Measurements from ENCODE around the gene DCBLD1. TPM values are rescaled to one million over a fixed set of nuclear protein-coding genes. Genes with fewer than 3 reads are reported as not detected.

The DCBLD1 gene
- total and polyA plus RNA-seq, 2 of the 13 experiments (the other 11 are each of a cell fraction or from before 2014, with no cell fraction given): 23.2 to 41.5 TPM

DNA sequence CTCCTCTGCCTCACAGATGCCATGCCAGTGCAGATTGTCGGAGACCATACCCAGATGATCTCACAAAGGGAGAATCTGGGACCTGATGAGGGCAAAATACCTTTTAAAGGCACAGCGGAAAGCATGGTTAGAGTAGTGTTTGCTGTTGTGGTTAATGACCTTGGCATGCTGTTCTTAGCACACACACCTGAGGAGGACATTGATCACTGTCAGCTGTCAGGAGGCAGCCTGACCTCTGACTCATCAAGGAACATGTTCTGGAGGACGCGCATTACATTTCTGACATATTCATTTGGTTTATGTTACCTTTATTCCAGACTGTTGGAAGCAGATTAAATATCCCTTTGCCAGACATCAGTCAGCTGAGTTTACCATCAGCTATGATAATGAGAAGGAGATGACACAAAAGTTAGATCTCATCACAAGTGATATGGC, 62.7 kb downstream of the DCBLD1 start (continued):
- TF ChIP-seq, protein P1, sequence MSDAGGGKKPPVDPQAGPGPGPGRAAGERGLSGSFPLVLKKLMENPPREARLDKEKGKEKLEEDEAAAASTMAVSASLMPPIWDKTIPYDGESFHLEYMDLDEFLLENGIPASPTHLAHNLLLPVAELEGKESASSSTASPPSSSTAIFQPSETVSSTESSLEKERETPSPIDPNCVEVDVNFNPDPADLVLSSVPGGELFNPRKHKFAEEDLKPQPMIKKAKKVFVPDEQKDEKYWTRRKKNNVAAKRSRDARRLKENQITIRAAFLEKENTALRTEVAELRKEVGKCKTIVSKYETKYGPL (CRISPR knock-in tag; IDR thresholded peaks at IDR 0.05): no peak
- TF ChIP-seq FOXC1 (CRISPR knock-in tag; IDR thresholded peaks at IDR 0.05; ENCODE audit: borderline replicate concordance): no peak
- no peak for TF ChIP-seq GFI1 (CRISPR knock-in tag; IDR thresholded peaks at IDR 0.05; ENCODE audit: borderline replicate concordance)

- ChIA-PET POLR2A (no interaction called here), CTCF (ENCODE audit: low intra/inter-chr PET ratio, low total read pairs) (no interaction called here)
- Histone ChIP-seq H3K27me3 (ENCODE audit: control insufficient read depth in 1 of 2, insufficient read depth in 2 of 2, low read length in 2 of 2) (no peaks in the 10 kb centered on the region), H2AFZ (ENCODE audit: low read length) (no peak overlapping the region), H3K36me3 (replicated peaks in 1 of 2; ENCODE audit: control insufficient read depth in 1 of 2, insufficient read depth in 2 of 2, low read length in 2 of 2) (peaks cover 22 to 54% of the 10 kb centered on the region in 2 experiments), H4K20me1 (ENCODE audit: insufficient read depth, low read length) (no peaks in the 10 kb centered on the region), H3K4me1 (ENCODE audit: insufficient read depth, low read length) (peaks cover 31% of the 10 kb centered on the region), H3K79me2 (ENCODE audit: insufficient read depth, low read length) (no peaks in the 10 kb centered on the region), H3K9me3 (ENCODE audit: low read length) (no peaks in the 10 kb centered on the region), H3K4me3 (replicated peaks in 1 of 3; ENCODE audit: insufficient read depth in 1 of 3, low read depth in 2 of 3, low read length in 3 of 3) (no peak overlapping the region), H3K4me2 (ENCODE audit: low read depth, low read length) (no peak overlapping the region), H3K27ac (ENCODE audit: extremely low read length, insufficient read depth, low read length) (no peak overlapping the region), H3K9ac (ENCODE audit: insufficient read depth, low read depth, low read length) (no peak overlapping the region)
- in situ Hi-C loops (cut with HindIII; ENCODE audit: extremely low pct_ligation_motif_present, low pct_unique_long_range_greater_than_20kb) (loop anchor here (5.0 kb wide), 1 partner anchor 64 kb away; the partner anchor contains the start of gene DCBLD1), intact Hi-C loops (cut with micrococcal nuclease; ENCODE audit: unreplicated experiment) (no loop called here)
- DNase-seq (ENCODE audit: low spot score) (no peak), FAIRE-seq (no peak), ATAC-seq (no peak)
- BruUV-seq (replicated peaks): no TSS peak
- WGBS (ENCODE audit: low lambda C conversion rate): 97% methylated on average over 5 of the region's 5 CpGs
- TF ChIP-seq SRSF9 (IDR thresholded peaks at IDR 0.05; ENCODE audit: borderline replicate concordance, insufficient read depth, low read depth, low read length, poor library complexity, severe bottlenecking): no peak
Measured at GRCh38 chr6:117546674-117547073, 64.2 kb downstream of the DCBLD1 start.
